ENCODE data around the gene GUCD1. TPM values are rescaled to one million over a fixed set of nuclear protein-coding genes. Genes with fewer than 3 reads are reported as not detected.

GUCD1 gene
- total and polyA plus RNA-seq, 2 of the 13 experiments (the other 11 are each of a cell fraction or from before 2014, with no cell fraction given): 128 to 245 TPM

DNA sequence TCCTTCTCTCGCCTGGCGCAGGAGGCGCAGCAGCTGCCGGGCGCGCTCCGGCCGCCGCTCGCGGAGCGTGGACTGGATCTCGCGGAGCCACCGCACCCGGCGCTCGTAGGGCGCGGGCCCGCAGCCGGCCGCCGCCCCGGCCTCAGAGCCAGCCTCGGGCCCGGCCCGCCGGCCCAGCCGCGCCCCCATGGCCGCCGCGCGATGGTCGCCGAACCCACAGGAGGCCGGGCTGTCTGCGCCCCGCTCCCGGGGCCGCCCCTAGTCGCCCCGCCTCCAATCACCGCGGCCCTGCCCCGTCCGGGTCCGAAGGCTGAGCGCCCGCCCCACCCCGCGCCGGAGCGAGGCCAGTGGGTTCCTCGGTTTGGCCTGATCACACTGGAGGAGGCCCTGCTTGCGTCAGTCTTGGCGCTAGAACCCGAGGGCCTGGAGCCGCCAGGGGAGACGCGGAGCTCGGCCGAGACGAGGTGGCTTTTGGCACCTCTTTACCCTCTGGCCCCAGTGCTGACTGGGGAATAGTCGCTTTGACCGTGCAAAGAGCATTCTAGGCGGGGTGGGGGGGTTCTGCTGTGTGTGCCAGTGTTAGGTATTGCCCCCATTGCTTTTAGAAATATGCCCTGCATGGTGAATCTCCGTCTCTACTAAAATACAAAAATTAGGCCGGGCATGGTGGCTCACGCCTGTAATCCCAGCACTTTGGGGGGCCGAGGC lies 38.1 kb upstream of the GUCD1 start, which contains the start of gene LRRC75B (continued):
- TF ChIP-seq ZNF782 (CRISPR knock-in tag; IDR thresholded peaks at IDR 0.05; ENCODE audit: borderline replicate concordance) (no peak), RAD51 (IDR thresholded peaks at IDR 0.05; ENCODE audit: borderline replicate concordance) (no peak), PCBP1 (IDR thresholded peaks at IDR 0.05; ENCODE audit: borderline replicate concordance, low read depth, low read length) (no peak), FOSL2 (CRISPR knock-in tag; IDR thresholded peaks at IDR 0.05) (peak; percentile 61), RBFOX2 (IDR thresholded peaks at IDR 0.05; ENCODE audit: low read depth, low read length) (peak; percentile 93), ZNF773 (CRISPR knock-in tag; IDR thresholded peaks at IDR 0.05; ENCODE audit: borderline replicate concordance) (no peak), SP4 (CRISPR knock-in tag; IDR thresholded peaks at IDR 0.05) (peak; percentile 86), ERF (CRISPR knock-in tag; IDR thresholded peaks at IDR 0.05) (peak; percentile 82), NR2F6 (IDR thresholded peaks at IDR 0.05) (no peak), NR2F6 (CRISPR knock-in tag; IDR thresholded peaks at IDR 0.05) (peak; percentile 72), SCMH1 (CRISPR knock-in tag; IDR thresholded peaks at IDR 0.05; ENCODE audit: borderline replicate concordance) (no peak), EED (CRISPR knock-in tag; IDR thresholded peaks at IDR 0.05) (no peak), HNRNPLL (IDR thresholded peaks at IDR 0.05; ENCODE audit: low read depth, low read length, poor library complexity, severe bottlenecking) (peak; percentile 80), HOXA7 (CRISPR knock-in tag; IDR thresholded peaks at IDR 0.05) (no peak), ZNF674 (CRISPR knock-in tag; IDR thresholded peaks at IDR 0.05; ENCODE audit: low read depth) (no peak), RFX3 (CRISPR knock-in tag; IDR thresholded peaks at IDR 0.05) (no peak), ZNF460 (CRISPR knock-in tag; IDR thresholded peaks at IDR 0.05; ENCODE audit: borderline replicate concordance) (no peak)
- TF ChIP-seq, protein P1, sequence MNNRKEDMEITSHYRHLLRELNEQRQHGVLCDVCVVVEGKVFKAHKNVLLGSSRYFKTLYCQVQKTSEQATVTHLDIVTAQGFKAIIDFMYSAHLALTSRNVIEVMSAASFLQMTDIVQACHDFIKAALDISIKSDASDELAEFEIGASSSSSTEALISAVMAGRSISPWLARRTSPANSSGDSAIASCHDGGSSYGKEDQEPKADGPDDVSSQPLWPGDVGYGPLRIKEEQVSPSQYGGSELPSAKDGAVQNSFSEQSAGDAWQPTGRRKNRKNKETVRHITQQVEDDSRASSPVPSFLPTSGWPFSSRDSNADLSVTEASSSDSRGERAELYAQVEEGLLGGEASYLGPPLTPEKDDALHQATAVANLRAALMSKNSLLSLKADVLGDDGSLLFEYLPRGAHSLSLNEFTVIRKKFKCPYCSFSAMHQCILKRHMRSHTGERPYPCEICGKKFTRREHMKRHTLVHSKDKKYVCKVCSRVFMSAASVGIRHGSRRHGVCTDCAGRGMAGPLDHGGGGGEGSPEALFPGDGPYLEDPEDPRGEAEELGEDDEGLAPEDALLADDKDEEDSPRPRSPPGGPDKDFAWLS (CRISPR knock-in tag; IDR thresholded peaks at IDR 0.05; ENCODE audit: borderline replicate concordance): peak; percentile 23; the same call in 1 of the 2 replicates
- TF ChIP-seq, protein P2, sequence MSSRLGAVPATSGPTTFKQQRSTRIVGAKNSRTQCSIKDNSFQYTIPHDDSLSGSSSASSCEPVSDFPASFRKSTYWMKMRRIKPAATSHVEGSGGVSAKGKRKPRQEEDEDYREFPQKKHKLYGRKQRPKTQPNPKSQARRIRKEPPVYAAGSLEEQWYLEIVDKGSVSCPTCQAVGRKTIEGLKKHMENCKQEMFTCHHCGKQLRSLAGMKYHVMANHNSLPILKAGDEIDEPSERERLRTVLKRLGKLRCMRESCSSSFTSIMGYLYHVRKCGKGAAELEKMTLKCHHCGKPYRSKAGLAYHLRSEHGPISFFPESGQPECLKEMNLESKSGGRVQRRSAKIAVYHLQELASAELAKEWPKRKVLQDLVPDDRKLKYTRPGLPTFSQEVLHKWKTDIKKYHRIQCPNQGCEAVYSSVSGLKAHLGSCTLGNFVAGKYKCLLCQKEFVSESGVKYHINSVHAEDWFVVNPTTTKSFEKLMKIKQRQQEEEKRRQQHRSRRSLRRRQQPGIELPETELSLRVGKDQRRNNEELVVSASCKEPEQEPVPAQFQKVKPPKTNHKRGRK (CRISPR knock-in tag; IDR thresholded peaks at IDR 0.05): no peak
- TF ChIP-seq, protein P3, sequence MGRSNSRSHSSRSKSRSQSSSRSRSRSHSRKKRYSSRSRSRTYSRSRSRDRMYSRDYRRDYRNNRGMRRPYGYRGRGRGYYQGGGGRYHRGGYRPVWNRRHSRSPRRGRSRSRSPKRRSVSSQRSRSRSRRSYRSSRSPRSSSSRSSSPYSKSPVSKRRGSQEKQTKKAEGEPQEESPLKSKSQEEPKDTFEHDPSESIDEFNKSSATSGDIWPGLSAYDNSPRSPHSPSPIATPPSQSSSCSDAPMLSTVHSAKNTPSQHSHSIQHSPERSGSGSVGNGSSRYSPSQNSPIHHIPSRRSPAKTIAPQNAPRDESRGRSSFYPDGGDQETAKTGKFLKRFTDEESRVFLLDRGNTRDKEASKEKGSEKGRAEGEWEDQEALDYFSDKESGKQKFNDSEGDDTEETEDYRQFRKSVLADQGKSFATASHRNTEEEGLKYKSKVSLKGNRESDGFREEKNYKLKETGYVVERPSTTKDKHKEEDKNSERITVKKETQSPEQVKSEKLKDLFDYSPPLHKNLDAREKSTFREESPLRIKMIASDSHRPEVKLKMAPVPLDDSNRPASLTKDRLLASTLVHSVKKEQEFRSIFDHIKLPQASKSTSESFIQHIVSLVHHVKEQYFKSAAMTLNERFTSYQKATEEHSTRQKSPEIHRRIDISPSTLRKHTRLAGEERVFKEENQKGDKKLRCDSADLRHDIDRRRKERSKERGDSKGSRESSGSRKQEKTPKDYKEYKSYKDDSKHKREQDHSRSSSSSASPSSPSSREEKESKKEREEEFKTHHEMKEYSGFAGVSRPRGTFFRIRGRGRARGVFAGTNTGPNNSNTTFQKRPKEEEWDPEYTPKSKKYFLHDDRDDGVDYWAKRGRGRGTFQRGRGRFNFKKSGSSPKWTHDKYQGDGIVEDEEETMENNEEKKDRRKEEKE (IDR thresholded peaks at IDR 0.05): no peak
- TF ChIP-seq, protein P4, sequence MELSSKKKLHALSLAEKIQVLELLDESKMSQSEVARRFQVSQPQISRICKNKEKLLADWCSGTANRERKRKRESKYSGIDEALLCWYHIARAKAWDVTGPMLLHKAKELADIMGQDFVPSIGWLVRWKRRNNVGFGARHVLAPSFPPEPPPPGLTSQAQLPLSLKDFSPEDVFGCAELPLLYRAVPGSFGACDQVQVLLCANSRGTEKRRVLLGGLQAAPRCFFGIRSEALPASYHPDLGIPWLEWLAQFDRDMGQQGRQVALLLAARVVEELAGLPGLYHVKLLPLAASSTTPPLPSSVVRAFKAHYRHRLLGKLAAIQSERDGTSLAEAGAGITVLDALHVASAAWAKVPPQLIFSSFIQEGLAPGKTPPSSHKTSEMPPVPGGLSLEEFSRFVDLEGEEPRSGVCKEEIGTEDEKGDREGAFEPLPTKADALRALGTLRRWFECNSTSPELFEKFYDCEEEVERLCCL (CRISPR knock-in tag; IDR thresholded peaks at IDR 0.05; ENCODE audit: borderline replicate concordance): no peak
- TF ChIP-seq, protein P5, sequence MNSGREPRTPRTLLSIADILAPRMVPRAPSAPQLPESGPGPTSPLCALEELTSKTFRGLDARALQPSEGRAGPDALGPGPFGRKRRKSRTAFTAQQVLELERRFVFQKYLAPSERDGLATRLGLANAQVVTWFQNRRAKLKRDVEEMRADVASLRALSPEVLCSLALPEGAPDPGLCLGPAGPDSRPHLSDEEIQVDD (CRISPR knock-in tag; IDR thresholded peaks at IDR 0.05; ENCODE audit: borderline replicate concordance): no peak
